ENCODE measurements around the gene ACOT9. TPM values are rescaled to one million over a fixed set of nuclear protein-coding genes. Genes with fewer than 3 reads are reported as not detected.

Gene ACOT9
- total and polyA plus RNA-seq, 4 experiments from 2014 or later, result 21.2 to 28.1 (median 23.9) TPM

GRCh38 chrX:23656091-23656490 is 87.0 kb downstream of the ACOT9 start:
- H3K27me3 Mint-ChIP-seq, result peaks cover 0 to 1% of the 10 kb centered on the region in 2 donors
- no peak for DNase-seq
- H3K4me1 ChIP-seq (ENCODE audit: insufficient read depth, low read length), result no peaks in the 10 kb centered on the region
- H3K4me3 Mint-ChIP-seq, result no peak overlapping the region
- no peaks in the 10 kb centered on the region for H3K27me3 ChIP-seq (ENCODE audit: insufficient read depth, low read length)
- no peak overlapping the region for H3K27ac ChIP-seq (ENCODE audit: low read depth, low read length)
- ChIA-PET CTCF (ENCODE audit: partially characterized antibody) (no interaction called here), POLR2A (ENCODE audit: partially characterized antibody) (no interaction called here)
- H3K9me3 Mint-ChIP-seq, result peaks cover 0 to 1% (median 0%) of the 10 kb centered on the region in 8 donors
- peak overlapping the region in 1 of 7 donors; percentile 24 for H3K27ac Mint-ChIP-seq
- intact Hi-C loops (cut with micrococcal nuclease), result no loop called here
- no peaks in the 10 kb centered on the region for H3K36me3 ChIP-seq (ENCODE audit: insufficient read depth, low read length)
- no peaks in the 10 kb centered on the region for H3K36me3 Mint-ChIP-seq
- H3K4me3 ChIP-seq (ENCODE audit: low read length in 2 of 2), result no peak overlapping the region
- H3K9me3 ChIP-seq (ENCODE audit: control insufficient read depth in 1 of 2, low read length in 2 of 2), result no peaks in the 10 kb centered on the region
- peaks cover 0 to 1% (median under 1%) of the 10 kb centered on the region in 4 donors for H3K4me1 Mint-ChIP-seq

Other genes with a start within 250 kb of the ACOT9 start
- gene PRDX4, start 75.8 kb downstream of the ACOT9 start, total RNA-seq, result 10 to 100 TPM; 13.1 to 13.4 TPM
- 10 to 100 TPM; 64.9 to 65.5 TPM for gene PRDX4, start 75.8 kb downstream of the ACOT9 start, polyA plus RNA-seq
- gene SAT1, start 39.9 kb upstream of the ACOT9 start, total RNA-seq, result 100 to 1,000 TPM; 139 to 145 TPM
- 100 to 1,000 TPM; 127 to 134 TPM for gene SAT1, start 39.9 kb upstream of the ACOT9 start, polyA plus RNA-seq
- 1 to 10 TPM; 5.1 to 7.9 TPM for gene APOO, start 164.7 kb upstream of the ACOT9 start, total RNA-seq
- gene APOO, start 164.7 kb upstream of the ACOT9 start, polyA plus RNA-seq, result 10 to 100 TPM; 18.4 to 18.9 TPM
- gene CXorf58, start 164.7 kb upstream of the ACOT9 start, total RNA-seq, result not detected
- under 1 TPM in 1 of 2 donors, not detected in 1; 0.14 TPM for gene CXorf58, start 164.7 kb upstream of the ACOT9 start, polyA plus RNA-seq

Measured in CD4-positive, alpha-beta memory T cell (primary cell).